HuH-7 (cell line): ENCODE results near the gene SNX30.

Experiments
- DNase-seq: peaks from one replicate; pipeline ENCODE4 v3.0.0; 2011; ENCODE audit warnings: low spot score

SNX30 gene

GRCh38 chr9:112885324-112885723, 134.8 kb downstream of the SNX30 start:
- DNase-seq, result no peak

DNA sequence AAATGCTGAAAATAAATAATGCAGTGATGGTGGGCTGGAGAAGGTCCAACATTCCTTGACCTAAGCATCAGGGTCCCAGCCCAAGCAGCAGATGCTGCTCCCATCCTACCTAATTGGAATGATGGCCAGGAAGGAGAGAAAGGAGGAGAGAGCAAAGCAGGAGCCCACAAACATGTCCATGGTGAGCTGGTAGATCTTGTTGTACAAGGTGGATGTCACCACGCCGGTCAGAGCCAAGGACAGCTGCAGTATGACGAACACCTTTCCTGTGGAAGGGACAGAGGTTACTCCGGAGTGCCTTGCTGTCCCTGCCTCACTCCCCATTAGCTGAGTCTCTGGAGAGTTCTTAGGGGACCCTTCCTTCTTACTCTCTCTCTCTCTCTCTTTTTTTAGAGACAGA, 135.8 kb downstream of the SNX30 start:
- DNase-seq, result no peak

DNA sequence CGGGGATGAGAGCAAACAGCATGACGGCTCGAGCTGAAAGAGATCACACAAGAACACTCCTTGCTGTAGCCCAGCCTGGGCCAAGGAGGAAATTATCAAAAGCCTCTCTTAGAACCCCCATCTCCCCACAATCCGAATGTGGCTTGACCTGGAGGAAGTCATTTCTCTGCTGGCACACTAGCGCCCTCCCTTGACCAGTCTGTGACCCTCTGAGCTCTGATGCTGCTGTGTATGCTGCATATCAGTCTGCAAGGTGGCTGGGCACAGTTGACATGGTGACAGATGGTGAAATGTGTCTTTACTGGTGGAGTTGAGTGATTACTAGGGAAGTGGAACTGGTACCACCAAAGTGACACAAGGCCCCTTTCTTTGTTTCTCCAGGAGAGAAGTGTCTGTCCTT, 136.8 kb downstream of the SNX30 start:
- peak; percentile 45 for DNase-seq

GRCh38 chr9:112890106-112891081, 139.8 kb downstream of the SNX30 start, which contains the start of gene SLC46A2:
TSS of gene SLC46A2 (minus strand) at chr9:112890876. CDS start at chr9:112890681, 195 bp downstream.
- no peak for DNase-seq

- no peak for DNase-seq
These were observed 141.0 kb downstream of the SNX30 start for GRCh38 chr9:112891521-112891920.

- no peak for DNase-seq
These were observed 142.4 kb downstream of the SNX30 start for GRCh38 chr9:112892981-112893380.

DNA sequence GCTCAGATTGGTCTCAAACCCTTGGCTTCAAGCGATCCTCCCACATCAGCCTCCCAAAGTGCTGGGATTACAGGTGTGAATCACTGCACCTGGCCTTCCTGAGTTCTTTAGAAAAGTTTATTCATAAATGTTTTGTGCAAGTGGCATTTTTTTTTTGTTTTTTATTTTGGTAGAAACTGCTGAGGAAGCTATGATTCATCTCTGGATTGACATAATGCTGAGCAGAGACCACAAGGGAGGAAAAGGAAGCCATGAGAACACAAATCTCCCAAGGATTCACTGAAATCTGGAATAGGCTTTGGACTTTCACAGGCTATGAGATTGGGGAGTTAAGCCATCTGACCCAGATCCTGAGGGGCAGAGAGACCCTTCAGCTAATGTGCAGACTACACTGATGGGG, 143.5 kb downstream of the SNX30 start:
- no peak for DNase-seq

DNA sequence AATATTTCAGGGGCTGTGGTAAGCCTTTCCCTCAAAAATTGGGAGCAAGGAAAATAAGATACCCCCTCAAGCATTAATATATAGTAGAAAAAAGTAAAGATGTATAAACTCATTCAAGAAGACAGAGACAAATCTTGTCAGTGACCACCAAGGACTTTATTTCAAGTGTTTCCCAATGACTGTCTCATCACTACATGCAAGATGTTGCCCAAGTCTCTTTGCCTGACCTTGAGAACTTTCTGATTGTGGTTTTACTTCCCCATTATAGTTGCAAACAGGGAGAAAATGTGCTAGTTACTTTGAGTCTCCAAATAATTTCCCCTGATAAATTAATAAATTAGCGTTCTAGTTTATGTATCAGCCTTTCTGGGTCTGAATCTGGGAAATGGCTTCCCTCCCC, 144.1 kb downstream of the SNX30 start:
- no peak for DNase-seq

DNA sequence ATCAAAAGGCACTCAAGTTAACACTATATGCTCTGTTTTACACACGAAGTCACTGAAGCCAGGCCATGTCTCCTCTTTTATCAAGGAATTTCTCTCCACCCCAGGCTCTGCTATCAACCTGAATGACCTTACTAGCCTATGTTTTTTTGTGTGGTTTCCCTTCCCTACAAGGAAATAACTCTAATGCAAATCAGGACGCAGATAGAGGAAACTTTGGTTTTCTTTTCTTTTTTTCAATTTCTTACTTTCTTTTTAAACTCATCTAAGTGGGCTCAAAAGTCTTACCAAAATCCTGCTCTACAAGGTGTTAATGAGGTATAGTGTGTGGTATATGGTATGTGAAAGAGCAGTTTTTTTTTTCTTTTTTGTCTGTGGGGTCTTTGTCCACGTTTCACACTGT, 145.6 kb downstream of the SNX30 start:
- DNase-seq, result no peak

DNA sequence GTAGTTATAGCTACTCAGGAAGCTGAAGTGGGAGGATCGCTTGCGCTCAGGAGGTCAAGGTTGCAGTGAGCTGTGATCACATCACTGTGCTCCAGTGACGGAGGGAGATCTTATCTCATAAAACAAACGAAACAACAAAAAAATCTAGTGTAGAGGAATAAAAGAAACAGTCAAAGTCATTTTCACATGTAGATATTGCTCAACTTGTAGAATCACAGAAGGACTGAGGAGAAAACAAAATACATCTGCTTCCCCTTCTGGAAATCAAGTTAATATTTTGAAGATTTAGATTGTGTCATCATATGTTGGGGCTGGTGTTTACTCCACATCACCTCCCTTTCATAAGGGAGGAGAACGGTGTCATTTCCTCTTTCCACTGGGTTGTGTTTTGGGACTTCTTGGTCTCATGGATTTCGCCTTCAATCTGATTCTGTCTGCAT, 148.3 kb downstream of the SNX30 start:
- no peak for DNase-seq

GRCh38 chr9:112900488-112900887, 149.9 kb downstream of the SNX30 start:
- no peak for DNase-seq

DNA sequence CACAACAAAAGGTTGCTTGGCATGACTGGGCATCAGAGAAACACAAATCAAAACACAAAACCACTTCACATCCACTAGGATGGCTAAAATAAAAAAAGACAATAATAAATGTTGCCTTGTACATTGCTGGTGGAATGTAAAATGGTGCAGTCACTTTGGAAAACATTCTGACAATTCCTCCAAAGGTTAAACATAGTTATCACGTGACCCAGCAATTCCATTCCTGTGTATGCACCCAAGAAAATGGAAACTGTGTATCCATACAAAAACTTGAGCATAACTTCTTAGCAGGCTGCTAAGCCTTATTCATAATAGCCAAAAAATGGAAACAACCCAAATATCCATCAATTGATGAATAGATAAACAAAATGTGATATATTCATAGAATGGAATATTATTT, 150.3 kb downstream of the SNX30 start:
- no peak for DNase-seq

DNA sequence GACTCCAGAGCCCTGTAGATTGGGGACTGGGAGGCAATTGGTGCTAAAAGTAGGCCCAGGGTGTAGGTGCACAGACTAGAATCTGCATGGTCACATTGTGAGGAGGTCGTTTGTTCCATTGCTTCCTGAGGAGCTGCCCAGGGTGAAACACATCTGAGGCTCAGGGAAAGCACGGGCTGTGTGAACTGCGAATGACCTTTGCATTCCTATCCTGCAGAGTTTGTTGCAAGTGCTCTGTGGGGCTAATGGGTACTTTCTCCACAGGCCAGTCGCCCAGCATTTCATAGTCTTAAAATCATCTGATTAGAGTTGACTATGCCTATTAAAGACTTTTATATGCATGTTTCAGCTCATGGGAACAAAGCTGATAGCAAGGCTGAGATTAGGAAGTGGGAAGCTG, 154.5 kb downstream of the SNX30 start:
- DNase-seq, result no peak

DNA sequence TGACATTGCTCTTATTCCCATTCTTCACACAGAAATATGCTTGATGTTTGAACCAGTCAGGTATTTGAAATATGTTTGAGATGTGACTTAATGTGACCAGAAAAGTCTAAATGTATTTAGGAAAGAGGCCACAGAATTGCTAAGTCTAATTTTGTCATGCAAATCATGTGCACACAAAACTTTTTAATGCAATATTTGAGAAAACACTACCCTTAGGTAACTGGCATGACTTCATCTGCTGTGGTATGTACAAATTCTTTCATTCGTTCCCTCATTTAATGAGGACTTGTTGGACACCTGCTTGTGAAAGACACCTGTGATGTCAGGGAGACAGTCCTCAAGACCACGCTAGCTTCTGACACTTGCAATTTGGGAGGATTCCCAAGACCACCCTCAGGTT, 161.2 kb downstream of the SNX30 start:
- no peak for DNase-seq

GRCh38 chr9:112912636-112913035, 162.1 kb downstream of the SNX30 start:
- no peak for DNase-seq

- no peak for DNase-seq
These were observed 162.8 kb downstream of the SNX30 start for GRCh38 chr9:112913326-112913725.

- no peak for DNase-seq
These were observed 164.0 kb downstream of the SNX30 start for GRCh38 chr9:112914524-112914923.

GRCh38 chr9:112917047-112917986, 166.8 kb downstream of the SNX30 start:
- DNase-seq, result no peak

DNA sequence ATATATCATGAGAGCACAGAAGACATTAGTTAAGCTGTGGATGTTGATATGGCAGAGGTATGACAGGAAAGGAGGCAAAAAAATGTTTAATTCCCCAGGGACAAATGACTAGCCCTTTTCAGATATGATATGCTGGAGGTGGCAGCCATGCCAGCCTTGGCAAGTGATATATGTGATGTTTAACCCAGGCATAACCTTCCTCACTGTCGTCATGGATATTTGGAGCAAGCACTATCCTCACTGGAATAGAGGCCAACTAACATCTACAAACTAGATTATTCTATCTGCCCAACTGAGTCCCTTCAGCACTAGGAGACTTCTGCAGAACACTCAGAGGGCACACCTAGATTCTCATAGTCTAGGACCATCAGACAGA, 167.4 kb downstream of the SNX30 start:
- DNase-seq, result no peak

- peak; percentile 29 for DNase-seq
These were observed 171.0 kb downstream of the SNX30 start for GRCh38 chr9:112921549-112921948.
